NB4 (cell line): Measurements from ENCODE around the gene GLRX3.

Experiments
- DNase-seq: peaks from one replicate; pipeline ENCODE4 v3.0.0; 2010; ENCODE audit warnings: low read depth
- H3K4me3 ChIP-seq: one replicate; pipeline ENCODE4 v1.5.1; 2011; ENCODE audit warnings: mild to moderate bottlenecking, low read depth, low read length, moderate library complexity
- MYC ChIP-seq: IDR thresholded peaks from 2 replicates; pipeline ENCODE4 v1.6.1; 2011; ENCODE audit warnings: low read depth, low read length
- POLR2A ChIP-seq: IDR thresholded peaks from 2 replicates; pipeline ENCODE4 v1.6.1; 2011; ENCODE audit warnings: mild to moderate bottlenecking; ENCODE audit not compliant: insufficient read length; ENCODE audit errors: extremely low read depth
- TF ChIP-seq, protein P1 (sequence below): IDR thresholded peaks from 2 replicates; pipeline ENCODE4 v1.6.1; 2011; ENCODE audit warnings: low read depth, low read length
- TF ChIP-seq, protein P2 (sequence below): IDR thresholded peaks from one replicate; pipeline ENCODE4 v1.5.1; 2012; ENCODE audit warnings: low read depth, low read length

Gene GLRX3

DNA sequence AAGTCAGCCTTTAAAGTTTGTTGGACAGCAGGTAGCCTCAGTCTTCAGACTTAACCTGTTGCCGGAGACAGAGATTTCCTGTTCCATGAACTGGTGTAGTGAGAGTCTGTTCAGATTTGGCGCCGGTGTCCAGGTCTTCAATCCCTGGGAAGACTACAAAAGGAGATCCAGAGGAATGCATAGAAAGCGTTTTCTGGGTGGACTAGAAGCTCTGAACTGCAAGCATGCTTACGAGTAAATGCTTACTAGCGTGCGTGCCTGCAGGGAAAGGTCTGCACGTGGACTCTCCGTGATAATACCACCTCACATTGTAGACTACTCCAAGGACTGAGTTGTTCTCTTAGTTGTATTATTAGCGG lies 878 bp downstream of the GLRX3 start:
- H3K4me3 ChIP-seq: peak overlapping the region; percentile 98
- TF ChIP-seq POLR2A: no peak
- TF ChIP-seq, protein P1, sequence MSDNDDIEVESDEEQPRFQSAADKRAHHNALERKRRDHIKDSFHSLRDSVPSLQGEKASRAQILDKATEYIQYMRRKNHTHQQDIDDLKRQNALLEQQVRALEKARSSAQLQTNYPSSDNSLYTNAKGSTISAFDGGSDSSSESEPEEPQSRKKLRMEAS: peak; percentile 76
- TF ChIP-seq, protein P2, sequence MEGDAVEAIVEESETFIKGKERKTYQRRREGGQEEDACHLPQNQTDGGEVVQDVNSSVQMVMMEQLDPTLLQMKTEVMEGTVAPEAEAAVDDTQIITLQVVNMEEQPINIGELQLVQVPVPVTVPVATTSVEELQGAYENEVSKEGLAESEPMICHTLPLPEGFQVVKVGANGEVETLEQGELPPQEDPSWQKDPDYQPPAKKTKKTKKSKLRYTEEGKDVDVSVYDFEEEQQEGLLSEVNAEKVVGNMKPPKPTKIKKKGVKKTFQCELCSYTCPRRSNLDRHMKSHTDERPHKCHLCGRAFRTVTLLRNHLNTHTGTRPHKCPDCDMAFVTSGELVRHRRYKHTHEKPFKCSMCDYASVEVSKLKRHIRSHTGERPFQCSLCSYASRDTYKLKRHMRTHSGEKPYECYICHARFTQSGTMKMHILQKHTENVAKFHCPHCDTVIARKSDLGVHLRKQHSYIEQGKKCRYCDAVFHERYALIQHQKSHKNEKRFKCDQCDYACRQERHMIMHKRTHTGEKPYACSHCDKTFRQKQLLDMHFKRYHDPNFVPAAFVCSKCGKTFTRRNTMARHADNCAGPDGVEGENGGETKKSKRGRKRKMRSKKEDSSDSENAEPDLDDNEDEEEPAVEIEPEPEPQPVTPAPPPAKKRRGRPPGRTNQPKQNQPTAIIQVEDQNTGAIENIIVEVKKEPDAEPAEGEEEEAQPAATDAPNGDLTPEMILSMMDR: no peak
- DNase-seq: peak; percentile 43

DNA sequence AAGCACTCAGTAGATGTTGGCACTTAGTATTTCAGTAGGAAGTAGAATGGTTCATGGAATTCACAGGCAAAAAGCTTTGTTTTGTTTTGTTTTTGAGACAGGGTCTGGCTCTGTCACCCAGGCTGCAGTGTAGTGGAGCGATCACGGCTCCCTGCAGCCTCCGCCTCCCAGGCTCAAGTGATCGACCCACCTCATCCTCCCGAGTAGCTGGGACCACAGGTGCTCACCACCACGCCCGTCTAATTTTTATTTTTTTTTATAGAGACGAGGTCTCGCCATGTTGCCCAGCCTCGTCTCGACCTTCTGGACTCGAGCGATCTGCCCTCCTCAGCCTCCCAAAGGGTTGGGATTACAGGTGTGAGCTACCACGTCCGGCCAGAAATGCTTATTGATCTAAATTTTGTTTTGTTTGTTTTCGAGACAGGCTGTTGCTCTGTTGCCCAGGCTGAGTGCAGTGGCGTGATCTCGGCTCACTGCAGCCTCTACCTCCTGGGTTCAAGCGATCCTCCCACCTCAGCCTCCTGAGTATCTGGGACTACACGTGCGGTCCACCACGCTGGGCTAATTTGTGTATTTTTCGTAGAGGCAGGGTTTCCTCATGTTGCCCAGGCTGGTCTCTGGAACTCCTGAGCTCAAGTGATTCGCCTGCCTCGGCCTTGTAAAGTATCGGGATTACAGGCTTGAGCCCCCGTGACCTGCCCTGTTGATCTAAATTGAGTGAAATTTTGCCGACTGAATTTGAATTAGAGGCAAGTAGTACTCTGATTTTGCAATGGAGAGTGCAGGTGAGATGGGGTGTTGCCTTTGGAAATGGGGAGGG lies 1.7 kb downstream of the GLRX3 start:
- no peak for DNase-seq
- TF ChIP-seq, protein P2: no peak
- TF ChIP-seq, protein P1: no peak
- TF ChIP-seq MYC (no peak), POLR2A (no peak)
- peak overlapping the region; percentile 98 for H3K4me3 ChIP-seq

DNA sequence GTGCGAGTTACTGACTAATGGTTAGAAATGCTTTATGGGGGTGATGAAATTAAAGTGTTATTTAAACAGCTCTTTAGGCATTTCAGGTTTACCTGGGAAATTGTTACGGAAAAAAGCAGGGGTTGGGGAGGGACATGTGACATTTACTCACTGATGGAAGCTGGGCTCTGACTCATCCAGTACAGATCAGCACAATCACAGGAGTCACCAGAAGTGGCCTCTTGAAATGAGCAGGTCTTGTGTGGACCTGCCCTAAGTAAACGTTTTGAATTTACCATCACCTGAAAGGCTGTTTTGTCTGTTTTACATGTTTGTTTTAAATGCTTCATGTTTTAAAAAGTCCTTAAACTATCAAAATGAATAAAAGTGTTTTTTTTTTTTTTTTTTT lies 2.3 kb downstream of the GLRX3 start:
- peak overlapping the region; percentile 98 for H3K4me3 ChIP-seq
- peak; percentile 44 for DNase-seq
- TF ChIP-seq, protein P1: no peak
- TF ChIP-seq MYC: no peak
- TF ChIP-seq, protein P2: no peak
- no peak for TF ChIP-seq POLR2A

DNA sequence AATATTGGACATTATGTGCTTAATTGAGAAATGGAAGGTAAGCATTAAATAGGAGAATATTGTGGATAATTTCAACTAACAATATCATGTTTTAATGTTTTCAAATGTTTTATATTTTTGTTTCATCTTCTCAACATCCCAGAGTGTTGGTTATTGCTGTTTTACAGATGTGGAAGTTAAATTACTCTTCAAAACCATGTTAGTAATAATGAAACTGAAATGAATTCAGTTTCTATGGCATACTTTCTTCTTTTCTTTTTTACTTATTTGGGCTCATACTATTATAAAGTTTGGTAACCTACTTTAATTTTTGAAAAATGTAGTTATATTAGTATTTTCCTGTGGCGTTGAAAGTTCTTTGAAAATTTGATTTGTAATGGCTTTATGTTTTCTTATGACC lies 4.2 kb downstream of the GLRX3 start:
- DNase-seq: no peak
- TF ChIP-seq MYC (no peak), POLR2A (no peak)
- TF ChIP-seq, protein P1: no peak
- TF ChIP-seq, protein P2: no peak
- H3K4me3 ChIP-seq: peak overlapping the region; percentile 9

DNA sequence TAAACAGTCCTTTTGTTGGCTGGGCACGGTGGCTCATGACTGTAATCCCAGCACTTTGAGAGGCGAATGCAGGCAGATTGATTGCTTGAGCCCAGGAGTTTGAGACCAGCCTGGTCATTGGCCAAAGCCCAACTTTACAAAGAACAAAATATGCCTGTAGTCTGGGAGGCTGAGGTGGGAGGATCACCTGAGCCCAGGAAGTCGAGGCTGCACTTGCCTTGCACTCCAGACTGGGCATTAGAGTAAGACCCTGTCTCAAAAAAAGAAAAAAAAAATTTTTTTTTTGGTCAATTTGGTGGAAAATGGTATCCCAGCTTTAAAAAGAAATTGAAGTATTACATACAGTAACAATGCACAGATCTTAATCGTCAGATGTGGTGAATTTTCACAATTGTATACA lies 4.8 kb downstream of the GLRX3 start:
- DNase-seq: no peak
- no peak overlapping the region for H3K4me3 ChIP-seq

More for the DNA sequence above, 4.8 kb downstream of the GLRX3 start:
- TF ChIP-seq POLR2A (no peak), MYC (no peak)
- TF ChIP-seq, protein P1: no peak
- TF ChIP-seq, protein P2: no peak
